GM10266 (cell line): ENCODE data around the gene KEAP1.
A peak's percentile ranks its signal among the peaks of the same experiment; 100 is the strongest.

ENCODE experiments used
- DNase-seq: peaks from one replicate; pipeline ENCODE4 v3.0.0; 2012; ENCODE audit errors: extremely low spot score
- TF ChIP-seq, protein P1 (sequence below): IDR thresholded peaks from 2 replicates; pipeline ENCODE4 v1.5.1; 2012; ENCODE audit warnings: mild to moderate bottlenecking, low read depth; ENCODE audit not compliant: control insufficient read depth, insufficient read depth; ENCODE audit errors: missing control alignments

KEAP1 gene

GRCh38 chr19:10521461-10522171 lies 18.5 kb upstream of the KEAP1 start:
- TF ChIP-seq, protein P1, sequence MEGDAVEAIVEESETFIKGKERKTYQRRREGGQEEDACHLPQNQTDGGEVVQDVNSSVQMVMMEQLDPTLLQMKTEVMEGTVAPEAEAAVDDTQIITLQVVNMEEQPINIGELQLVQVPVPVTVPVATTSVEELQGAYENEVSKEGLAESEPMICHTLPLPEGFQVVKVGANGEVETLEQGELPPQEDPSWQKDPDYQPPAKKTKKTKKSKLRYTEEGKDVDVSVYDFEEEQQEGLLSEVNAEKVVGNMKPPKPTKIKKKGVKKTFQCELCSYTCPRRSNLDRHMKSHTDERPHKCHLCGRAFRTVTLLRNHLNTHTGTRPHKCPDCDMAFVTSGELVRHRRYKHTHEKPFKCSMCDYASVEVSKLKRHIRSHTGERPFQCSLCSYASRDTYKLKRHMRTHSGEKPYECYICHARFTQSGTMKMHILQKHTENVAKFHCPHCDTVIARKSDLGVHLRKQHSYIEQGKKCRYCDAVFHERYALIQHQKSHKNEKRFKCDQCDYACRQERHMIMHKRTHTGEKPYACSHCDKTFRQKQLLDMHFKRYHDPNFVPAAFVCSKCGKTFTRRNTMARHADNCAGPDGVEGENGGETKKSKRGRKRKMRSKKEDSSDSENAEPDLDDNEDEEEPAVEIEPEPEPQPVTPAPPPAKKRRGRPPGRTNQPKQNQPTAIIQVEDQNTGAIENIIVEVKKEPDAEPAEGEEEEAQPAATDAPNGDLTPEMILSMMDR: no peak
- peak; percentile 1 for DNase-seq

GRCh38 chr19:10520652-10521318 lies 17.6 kb upstream of the KEAP1 start:
- TF ChIP-seq, protein P1: no peak
- DNase-seq: peak; percentile 10

DNA sequence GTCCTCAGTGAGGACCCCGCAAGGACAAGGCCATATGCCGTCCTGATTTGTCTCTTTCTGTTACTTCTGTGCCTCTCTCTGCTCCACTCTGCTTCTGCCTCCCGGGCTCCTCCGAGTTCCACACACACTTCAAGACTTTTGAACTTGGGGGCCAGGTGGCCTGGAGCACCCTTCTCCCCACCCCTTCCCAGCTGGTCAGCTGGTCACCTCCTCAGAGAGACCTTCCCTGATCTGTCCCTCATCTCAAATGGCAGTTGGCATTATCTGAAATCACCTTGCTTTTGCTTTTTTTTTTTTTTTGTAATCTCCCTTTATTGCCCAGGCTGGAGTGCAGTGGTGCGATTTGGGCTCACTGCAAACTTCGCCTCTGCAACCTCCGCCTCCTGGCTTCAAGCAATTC lies 16.3 kb upstream of the KEAP1 start:
- DNase-seq: peak; percentile 7

GRCh38 chr19:10518444-10519361 lies 15.5 kb upstream of the KEAP1 start:
- TF ChIP-seq, protein P1: no peak
- peak; percentile 47 for DNase-seq

More for the DNA sequence above, 16.3 kb upstream of the KEAP1 start:
- TF ChIP-seq, protein P1: no peak

- DNase-seq: peak; percentile 30
- TF ChIP-seq, protein P1: no peak
These were observed 14.7 kb upstream of the KEAP1 start for GRCh38 chr19:10517760-10518443.

GRCh38 chr19:10517361-10517759 lies 14.2 kb upstream of the KEAP1 start, which contains the start of gene S1PR5:
Gene S1PR5 (minus strand): TSS chr19:10517447. CDS start chr19:10515011, 2,436 bp downstream.
- TF ChIP-seq, protein P1: no peak
- DNase-seq: no peak
